CD4-positive, alpha-beta T cell treated with Interferon alpha-2 for 1 hour (primary cell): Measurements from ENCODE around the gene MPZL1.

Experiments used
- DNase-seq, 2 donors: peaks; one replicate each; pipeline ENCODE4 v3.0.0-alpha.2; 2020 to 2022

MPZL1 gene

GRCh38 chr1:167695756-167696561, 25.8 kb upstream of the MPZL1 start:
- DNase-seq = no peak

GRCh38 chr1:167697667-167698141, 24.1 kb upstream of the MPZL1 start:
- DNase-seq = no peak

DNA sequence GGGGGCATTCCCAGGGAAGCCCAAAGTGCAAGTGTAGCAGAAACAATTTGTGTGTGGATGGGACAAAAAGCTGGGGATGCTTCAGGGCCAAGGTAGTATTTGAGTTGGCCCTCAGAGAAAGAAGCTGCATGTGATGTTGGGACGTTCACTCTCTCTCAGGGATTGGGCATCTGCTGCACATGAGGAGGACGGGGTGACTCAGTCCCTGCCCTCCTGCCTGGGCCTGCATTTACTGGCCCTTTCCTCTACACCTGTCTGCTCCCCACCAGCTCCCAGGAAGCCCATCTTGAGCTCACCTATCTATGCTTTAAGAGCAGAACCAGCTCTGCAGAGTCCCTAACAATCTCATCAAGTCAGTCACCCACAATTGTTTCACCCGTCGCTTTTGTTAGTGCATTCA, 23.5 kb upstream of the MPZL1 start:
- DNase-seq = no peak

DNA sequence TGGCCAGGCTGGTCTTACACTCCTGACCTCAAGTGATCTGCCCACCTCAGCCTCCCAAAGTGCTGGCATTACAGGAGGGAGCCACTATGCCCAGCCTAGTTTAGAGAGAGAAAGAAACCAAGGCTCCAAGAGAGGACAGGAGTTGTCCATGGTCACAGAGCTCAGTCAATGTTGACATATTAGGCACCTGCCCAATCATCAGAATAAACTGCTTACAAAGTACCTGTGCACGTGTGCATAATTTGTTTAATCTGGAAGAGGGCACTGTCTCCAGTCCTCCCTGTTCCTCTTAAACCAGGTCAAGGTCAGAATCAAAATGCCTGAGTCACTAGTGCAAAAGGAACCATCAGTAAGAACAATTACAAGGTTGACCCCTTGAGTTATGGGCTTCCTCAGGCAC, 20.3 kb upstream of the MPZL1 start:
- no peak for DNase-seq

DNA sequence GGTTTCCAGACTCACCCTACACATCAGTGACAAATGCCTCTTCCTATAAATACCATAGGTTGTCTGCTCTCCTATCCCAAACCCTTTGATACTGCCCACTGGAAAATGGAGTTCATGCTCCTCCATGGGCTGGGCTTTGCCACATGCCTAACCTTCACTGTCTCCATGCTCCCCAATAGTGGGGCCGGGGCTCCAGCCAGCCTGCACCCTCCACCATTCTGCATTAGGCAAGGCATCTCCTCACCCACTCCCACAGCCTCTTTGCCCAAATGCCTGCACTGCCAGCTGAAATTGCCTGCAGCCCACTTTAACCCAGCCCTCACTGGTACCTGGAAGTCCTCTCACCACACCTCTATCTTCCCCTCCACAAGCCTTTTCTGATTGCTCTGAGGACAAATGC, 18.2 kb upstream of the MPZL1 start:
- no peak for DNase-seq

DNA sequence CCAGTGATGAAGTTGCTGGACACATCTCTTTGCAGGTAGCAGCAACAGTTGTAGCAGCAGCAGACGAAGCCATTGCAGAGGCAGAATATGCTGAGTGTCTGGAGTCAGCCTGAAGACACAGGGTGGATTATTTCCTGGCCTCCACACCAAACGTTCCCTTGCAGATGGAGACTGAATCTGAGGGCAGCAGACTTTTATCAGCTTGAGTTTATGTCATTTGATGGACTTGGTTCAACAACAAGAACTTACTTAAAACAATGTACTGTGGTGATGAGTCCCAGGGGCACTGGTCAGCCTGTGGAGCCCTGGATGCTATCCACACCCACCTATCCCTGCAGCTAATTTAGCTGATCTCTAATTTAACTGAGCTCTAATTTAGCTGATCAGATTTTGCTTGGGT, 17.1 kb upstream of the MPZL1 start:
- DNase-seq = no peak

DNA sequence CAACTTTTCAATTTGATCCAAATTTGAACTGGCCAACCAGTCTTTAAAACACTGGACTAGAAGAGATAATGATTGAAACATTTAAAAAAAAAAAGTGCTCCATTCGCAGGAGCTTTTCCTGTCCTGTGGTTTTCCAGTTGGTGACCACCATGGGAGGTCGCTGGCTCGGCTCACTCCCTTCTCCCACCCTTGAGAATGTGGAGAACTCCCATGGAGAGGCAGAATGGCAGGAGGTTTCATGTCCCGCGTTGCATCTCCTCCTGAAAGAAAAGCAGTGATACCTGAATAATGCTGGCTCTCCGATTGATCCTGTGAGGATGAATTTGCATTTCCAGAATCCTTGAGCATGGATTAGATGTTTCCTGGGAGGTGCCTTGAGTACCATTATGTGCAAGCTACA, 16.5 kb upstream of the MPZL1 start:
- no peak for DNase-seq

GRCh38 chr1:167706363-167706762, 15.4 kb upstream of the MPZL1 start:
- no peak for DNase-seq

DNA sequence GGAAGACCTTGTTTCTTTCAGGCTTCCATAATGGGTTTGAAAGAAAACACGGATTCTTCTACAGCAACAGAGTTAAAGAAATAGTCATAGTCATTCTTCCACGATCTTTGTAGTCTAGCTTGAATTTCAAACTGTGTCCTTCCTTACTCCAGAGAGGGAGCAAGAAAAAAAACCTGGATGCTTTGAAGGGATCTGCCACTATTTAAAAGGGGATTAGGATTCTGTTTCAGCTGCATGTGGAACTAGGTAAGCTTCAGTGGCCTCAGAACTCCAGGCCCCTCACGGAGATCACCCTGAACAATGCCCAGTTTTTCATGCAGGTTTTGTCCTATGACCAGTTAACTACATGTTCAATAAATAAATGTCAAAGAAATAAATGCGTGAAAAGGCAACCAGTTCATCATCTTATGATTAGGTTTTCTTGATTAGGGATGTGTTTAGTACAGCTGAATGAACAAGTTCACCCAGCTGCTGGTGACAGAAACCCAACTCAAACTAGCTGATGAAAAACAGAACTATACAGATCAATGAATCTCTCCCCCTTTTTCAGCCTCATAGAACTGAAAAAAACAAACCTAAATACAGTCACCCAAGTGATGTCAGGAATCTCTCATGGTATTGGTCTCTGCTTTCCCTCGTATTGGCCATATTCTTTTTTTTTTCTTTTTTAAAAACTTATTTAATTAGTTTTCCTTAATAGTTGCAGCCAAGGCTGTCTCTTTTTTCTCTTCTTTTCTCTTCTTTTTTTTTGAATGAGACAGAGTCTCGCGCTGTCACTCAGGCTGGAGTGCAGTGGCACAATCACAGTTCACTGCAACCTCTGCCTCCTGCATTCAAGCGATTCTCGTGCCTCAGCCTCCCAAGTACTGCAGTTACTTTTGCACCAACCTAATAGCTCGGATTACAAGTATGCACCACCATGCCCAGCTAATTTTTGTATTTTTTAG, 14.6 kb upstream of the MPZL1 start:
- no peak for DNase-seq

- DNase-seq = no peak
Measured at GRCh38 chr1:167707942-167708341, 13.8 kb upstream of the MPZL1 start.

- no peak for DNase-seq
Measured at GRCh38 chr1:167708940-167709389, 12.8 kb upstream of the MPZL1 start.

GRCh38 chr1:167710836-167711235, 10.9 kb upstream of the MPZL1 start:
- no peak for DNase-seq

GRCh38 chr1:167711797-167712196, 10.0 kb upstream of the MPZL1 start:
- no peak for DNase-seq

- DNase-seq = no peak
Measured at GRCh38 chr1:167713330-167714081, 8.3 kb upstream of the MPZL1 start.

GRCh38 chr1:167714098-167714438, 7.7 kb upstream of the MPZL1 start:
- no peak for DNase-seq

GRCh38 chr1:167714439-167715156, 7.2 kb upstream of the MPZL1 start:
- peak; percentile 90 to 92 for DNase-seq

GRCh38 chr1:167715157-167715999, 6.4 kb upstream of the MPZL1 start:
- peak; percentile 90 to 94 for DNase-seq

- DNase-seq = no peak
Measured at GRCh38 chr1:167716000-167716271, 5.8 kb upstream of the MPZL1 start.

DNA sequence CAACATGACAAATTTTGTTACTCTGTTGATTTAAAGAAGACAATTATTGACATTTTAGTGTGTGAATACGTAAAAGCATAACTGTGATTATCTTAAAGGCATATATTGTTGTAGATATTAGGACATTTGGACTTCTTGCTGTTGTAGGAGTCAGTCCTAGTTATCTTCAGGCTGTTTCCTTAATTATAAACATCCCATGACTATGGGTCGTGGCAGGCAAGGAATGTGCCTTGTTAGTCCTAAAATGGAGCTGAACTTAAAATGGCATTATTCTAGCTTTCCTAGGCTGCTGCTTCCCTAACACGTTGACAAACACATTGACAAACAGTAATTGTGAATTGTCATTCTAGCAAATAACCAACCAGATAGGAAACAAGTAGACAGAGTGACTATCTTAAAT, 4.4 kb upstream of the MPZL1 start:
- DNase-seq = no peak

DNA sequence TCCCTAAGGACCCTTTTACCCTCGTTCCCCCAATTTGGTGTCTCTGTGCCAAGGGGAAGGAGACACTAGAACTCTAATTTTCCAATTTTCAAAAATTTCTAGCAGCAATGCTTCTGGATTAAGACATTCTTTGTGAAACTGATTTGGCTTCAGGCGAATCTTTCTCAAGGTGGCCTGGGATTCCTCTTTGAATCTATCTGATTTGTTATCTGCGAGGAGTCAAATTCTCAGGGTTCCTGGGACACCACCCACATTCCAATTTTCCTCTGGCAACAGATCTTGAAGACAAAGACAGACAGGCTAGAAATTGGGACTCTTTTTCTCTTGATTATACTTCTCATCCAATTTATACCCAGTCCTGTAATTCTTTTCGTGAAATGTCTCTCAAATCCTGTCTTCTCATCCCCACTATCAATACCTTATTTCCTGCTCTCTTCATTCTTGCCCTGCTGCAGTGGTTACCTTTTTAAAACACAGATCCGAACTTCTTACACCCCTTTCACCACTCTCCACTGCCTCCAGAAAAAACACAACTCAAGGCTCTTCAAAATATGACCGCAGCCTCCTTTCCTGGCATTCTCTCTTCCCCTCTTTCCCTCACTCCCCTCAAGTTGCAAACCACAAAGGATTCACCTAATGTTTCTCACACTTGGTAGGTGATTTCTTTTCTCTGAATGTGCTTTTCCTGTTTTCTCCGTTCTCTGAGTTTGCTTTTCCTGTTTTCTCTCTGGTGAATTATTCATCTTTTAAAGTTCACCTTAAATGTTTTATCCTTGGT, 2.7 kb upstream of the MPZL1 start:
- no peak for DNase-seq
